Upper lobe of left lung (tissue), 6 donors: ENCODE data around the gene EBF3. TPM values are rescaled to one million over a fixed set of nuclear protein-coding genes. Genes with fewer than 3 reads are reported as not detected.

Experiments used
- ATAC-seq, 2 donors: fragments of 200-7000 bp; cut with Tn5 transposase; one replicate each; pipeline ENCODE4 v1.9.1; 2022; ENCODE audit warnings: mild to moderate bottlenecking in 2 of 2, moderate library complexity in 2 of 2; ENCODE audit not compliant: low FRiP score in 2 of 2
- DNase-seq, 2 donors: peaks; one replicate each; pipeline ENCODE4 v3.0.0-alpha.2; 2019 to 2020
- H3K27ac ChIP-seq, 4 donors: fragments of 200-600 bp; sonication (generic); one replicate each; pipeline ENCODE4 v1.5.1; 2016 to 2019
- H3K27me3 ChIP-seq, 4 donors: fragments of 200-600 bp; sonication (generic); one replicate each; pipeline ENCODE4 v1.5.1; 2017 to 2019
- H3K36me3 ChIP-seq, 4 donors: fragments of 200-600 bp; sonication (generic); one replicate each; pipeline ENCODE4 v1.5.1; 2016 to 2019
- H3K4me1 ChIP-seq, 4 donors: fragments of 200-600 bp; sonication (generic); one replicate each; pipeline ENCODE4 v1.5.1; 2018 to 2019
- H3K4me3 ChIP-seq, 4 donors: fragments of 200-600 bp; sonication (generic); one replicate each; pipeline ENCODE4 v1.5.1; 2017 to 2019; ENCODE audit warnings: mild to moderate bottlenecking in 2 of 4, moderate library complexity in 1 of 4
- H3K9me3 ChIP-seq, 4 donors: fragments of 200-600 bp; sonication (generic); one replicate each; pipeline ENCODE4 v1.5.1; 2018 to 2019
- EP300 ChIP-seq, 4 donors: sonication (generic); formaldehyde crosslinking; IDR thresholded peaks; one replicate each; pipeline ENCODE4 v1.5.1; 2017; ENCODE audit warnings: antibody characterized with exemption in 4 of 4, control low read depth in 2 of 4
- POLR2A ChIP-seq, 4 donors: fragments of 450-650 bp; IDR thresholded peaks; one replicate each; pipeline ENCODE4 v1.5.1; 2016 to 2017; ENCODE audit warnings: antibody characterized with exemption in 4 of 4, mild to moderate bottlenecking in 2 of 4
- POLR2AphosphoS5 ChIP-seq, 2 donors: sonication (generic); formaldehyde crosslinking; IDR thresholded peaks; one replicate each; pipeline ENCODE4 v1.5.1; 2017; ENCODE audit warnings: antibody characterized with exemption in 2 of 2
- WGBS, 2 donors: methylation state at CpG; one replicate each; pipeline ENCODE4 v1.1.5; 2017 to 2018; 5-methylcytosine and 5-hydroxymethylcytosine counted together
- total RNA-seq, 6 donors: library from RNA; depleted of rRNA in 4 of 6; stranded (reverse); fragments of >200 nt in 4 of 6; gene quantifications; one replicate each; pipeline versions ENCODE4 v1.1.0 to v1.2.1, GENCODE V29; 2016 to 2021
- TF ChIP-seq, protein P1 (sequence below), 6 experiments: fragments of 450-650 bp in 4 of 6; fragments of 200-600 bp in 2 of 6; sonication (generic) in 2 of 6; IDR thresholded peaks; one replicate each; pipeline ENCODE4 v1.5.1; 2016 to 2019; ENCODE audit warnings: antibody characterized with exemption in 6 of 6
- donor health status: DM: no; HTN: no; CAD: no; lungs with moderate emphysema.
- donor health status: DM: no; HTN: yes; CAD: no; lungs with severe emphysema.

EBF3 gene
- total RNA-seq, 6 donors from 2014 or later: 0.06 to 0.51 TPM; not detected in 4

DNA sequence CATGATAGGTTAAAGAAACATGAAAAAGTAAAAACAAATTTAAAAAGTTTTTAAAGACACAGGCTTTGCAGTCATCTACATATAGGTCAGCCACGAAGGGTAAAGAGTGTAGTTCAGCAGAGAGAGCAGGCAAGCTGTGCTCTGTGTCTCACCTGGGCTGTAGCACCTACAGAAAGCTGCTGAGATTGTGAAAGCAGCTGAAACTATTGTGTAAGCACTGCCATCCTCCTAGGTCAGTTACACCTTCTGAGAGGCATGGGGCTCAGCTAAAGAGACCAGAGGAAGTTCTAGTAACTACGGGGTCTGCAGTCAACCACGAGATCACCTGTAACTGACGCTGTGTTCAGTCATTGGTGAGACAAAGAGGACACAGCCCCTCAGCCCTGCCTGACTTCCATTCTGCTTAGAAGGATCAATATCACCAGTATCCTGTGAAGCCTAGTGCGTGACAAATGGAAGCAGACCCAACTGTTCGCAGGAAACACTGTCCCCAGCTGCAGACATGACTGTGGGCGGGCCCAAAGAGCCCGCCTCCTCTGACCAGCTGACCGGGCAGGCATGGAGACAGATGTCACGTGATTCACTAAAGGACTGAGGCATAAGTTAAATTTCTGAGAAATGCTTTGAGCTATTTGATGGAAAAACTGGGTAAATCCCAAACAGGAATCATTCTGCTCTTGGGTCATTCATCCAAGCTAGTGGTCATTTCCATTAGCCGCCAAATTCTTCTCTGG is 87.9 kb downstream of the EBF3 start:
- DNase-seq (no peak), ATAC-seq (no peak)
- no peak overlapping the region for H3K4me3 ChIP-seq
- no peaks in the 10 kb centered on the region for H3K27me3 ChIP-seq
- H3K27ac ChIP-seq: no peak overlapping the region
- no peak for TF ChIP-seq EP300 (IDR thresholded peaks at IDR 0.05)
- TF ChIP-seq, protein P1, sequence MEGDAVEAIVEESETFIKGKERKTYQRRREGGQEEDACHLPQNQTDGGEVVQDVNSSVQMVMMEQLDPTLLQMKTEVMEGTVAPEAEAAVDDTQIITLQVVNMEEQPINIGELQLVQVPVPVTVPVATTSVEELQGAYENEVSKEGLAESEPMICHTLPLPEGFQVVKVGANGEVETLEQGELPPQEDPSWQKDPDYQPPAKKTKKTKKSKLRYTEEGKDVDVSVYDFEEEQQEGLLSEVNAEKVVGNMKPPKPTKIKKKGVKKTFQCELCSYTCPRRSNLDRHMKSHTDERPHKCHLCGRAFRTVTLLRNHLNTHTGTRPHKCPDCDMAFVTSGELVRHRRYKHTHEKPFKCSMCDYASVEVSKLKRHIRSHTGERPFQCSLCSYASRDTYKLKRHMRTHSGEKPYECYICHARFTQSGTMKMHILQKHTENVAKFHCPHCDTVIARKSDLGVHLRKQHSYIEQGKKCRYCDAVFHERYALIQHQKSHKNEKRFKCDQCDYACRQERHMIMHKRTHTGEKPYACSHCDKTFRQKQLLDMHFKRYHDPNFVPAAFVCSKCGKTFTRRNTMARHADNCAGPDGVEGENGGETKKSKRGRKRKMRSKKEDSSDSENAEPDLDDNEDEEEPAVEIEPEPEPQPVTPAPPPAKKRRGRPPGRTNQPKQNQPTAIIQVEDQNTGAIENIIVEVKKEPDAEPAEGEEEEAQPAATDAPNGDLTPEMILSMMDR (IDR thresholded peaks at IDR 0.05): no peak
- TF ChIP-seq POLR2AphosphoS5 (IDR thresholded peaks at IDR 0.05): no peak
- TF ChIP-seq POLR2A (IDR thresholded peaks at IDR 0.05): no peak
- no peaks in the 10 kb centered on the region for H3K36me3 ChIP-seq
- H3K4me1 ChIP-seq: no peaks in the 10 kb centered on the region
- no peaks in the 10 kb centered on the region for H3K9me3 ChIP-seq
- 68 to 79% methylated on average over 11 of the region's 11 CpGs for WGBS, 2 donors

DNA sequence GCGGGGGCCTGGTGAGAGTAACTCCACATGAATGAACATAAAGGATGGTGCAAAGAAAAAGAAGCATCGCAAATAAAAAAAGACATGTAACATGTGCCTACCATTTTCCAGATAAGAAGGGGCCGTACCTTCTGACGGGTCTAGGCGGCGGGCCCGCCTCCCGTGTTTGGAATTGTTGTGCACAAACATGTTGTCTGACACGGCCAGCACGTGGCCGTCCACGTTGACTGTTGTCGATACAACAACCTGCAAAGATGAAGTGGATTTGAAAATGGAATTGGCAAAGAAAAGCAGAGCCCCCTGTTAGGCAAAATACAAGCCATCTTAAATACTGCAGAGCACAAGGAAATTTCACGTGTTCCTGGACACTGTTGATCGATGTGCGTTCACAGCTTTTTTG is 90.7 kb downstream of the EBF3 start:
- Histone ChIP-seq H3K9me3 (no peaks in the 10 kb centered on the region), H3K4me3 (no peak overlapping the region), H3K27ac (no peak overlapping the region), H3K27me3 (no peaks in the 10 kb centered on the region), H3K4me1 (no peaks in the 10 kb centered on the region), H3K36me3 (no peaks in the 10 kb centered on the region)
- ATAC-seq (no peak), DNase-seq (peak in 1 of 2 donors; percentile 56)
- no peak for TF ChIP-seq EP300 (IDR thresholded peaks at IDR 0.05)
- TF ChIP-seq POLR2A (IDR thresholded peaks at IDR 0.05): no peak
- TF ChIP-seq, protein P1 (IDR thresholded peaks at IDR 0.05): no peak
- no peak for TF ChIP-seq POLR2AphosphoS5 (IDR thresholded peaks at IDR 0.05)
- 90 to 92% methylated on average over 16 of the region's 16 CpGs for WGBS, 2 donors

DNA sequence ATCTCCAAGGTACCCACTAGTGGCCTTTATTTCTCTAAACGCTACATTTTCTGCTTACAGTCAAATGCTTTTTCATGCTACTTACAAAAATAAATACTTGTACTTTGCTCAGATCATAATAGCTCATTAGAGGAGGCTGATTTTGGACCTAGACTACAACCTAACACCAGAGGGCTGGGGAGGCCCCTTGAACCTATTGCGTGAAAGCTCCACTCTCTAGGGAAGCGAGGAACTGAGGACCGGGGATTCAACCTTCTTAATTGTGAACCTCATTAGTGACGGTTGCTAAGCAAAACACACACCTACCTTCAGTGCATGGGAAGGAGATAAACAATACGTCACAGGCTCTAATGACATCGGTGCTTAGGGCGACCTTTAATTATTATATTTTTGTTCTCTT is 92.1 kb downstream of the EBF3 start:
- Histone ChIP-seq H3K27me3 (no peaks in the 10 kb centered on the region), H3K4me1 (no peaks in the 10 kb centered on the region), H3K27ac (no peak overlapping the region), H3K36me3 (no peaks in the 10 kb centered on the region), H3K9me3 (no peaks in the 10 kb centered on the region), H3K4me3 (no peak overlapping the region)
- ATAC-seq: no peak
- WGBS, 2 donors: 78 to 80% methylated on average over 8 of the region's 8 CpGs
- DNase-seq: no peak
- TF ChIP-seq POLR2AphosphoS5 (IDR thresholded peaks at IDR 0.05) (no peak), POLR2A (IDR thresholded peaks at IDR 0.05) (no peak), EP300 (IDR thresholded peaks at IDR 0.05) (no peak)
- TF ChIP-seq, protein P1 (IDR thresholded peaks at IDR 0.05): no peak

DNA sequence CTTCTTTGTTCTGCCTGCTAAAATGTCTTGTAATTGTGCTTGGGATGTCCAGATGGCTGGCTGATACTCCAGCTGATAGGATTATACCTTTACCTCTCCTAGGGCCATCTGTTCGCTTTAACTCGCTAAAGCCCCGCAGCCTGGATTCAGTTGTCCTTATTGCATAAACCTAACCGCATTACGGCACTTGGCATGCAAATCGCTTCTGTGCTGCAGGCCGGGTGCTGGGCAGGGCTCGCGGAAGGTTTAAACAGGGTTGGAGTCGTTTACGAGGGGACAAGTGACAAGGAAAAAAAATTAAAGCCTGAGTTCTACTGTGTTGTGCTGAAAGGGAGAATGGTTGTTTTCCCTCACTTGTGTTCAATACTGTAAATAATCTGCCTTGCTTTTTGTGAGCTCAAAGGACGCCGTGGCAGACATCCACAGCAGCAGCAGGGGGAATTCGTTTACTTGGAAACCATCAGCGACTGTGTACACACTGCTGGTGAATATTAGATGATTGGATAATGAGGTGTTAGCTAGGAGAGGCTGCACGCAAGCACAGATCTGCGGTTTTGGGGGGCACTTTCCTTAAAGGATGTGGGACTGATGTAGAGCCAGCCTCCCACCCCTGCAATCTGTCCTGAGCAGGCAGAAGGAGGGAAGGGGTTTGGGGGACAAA is 93.0 kb downstream of the EBF3 start:
- Histone ChIP-seq H3K27me3 (no peaks in the 10 kb centered on the region), H3K36me3 (no peaks in the 10 kb centered on the region), H3K27ac (no peak overlapping the region), H3K4me1 (no peaks in the 10 kb centered on the region), H3K4me3 (no peak overlapping the region), H3K9me3 (no peaks in the 10 kb centered on the region)
- ATAC-seq (no peak), DNase-seq (no peak)
- TF ChIP-seq EP300 (IDR thresholded peaks at IDR 0.05) (no peak), POLR2AphosphoS5 (IDR thresholded peaks at IDR 0.05) (no peak), POLR2A (IDR thresholded peaks at IDR 0.05) (no peak)
- TF ChIP-seq, protein P1 (IDR thresholded peaks at IDR 0.05): no peak
- WGBS, 2 donors: 25 to 30% methylated on average over 17 of the region's 17 CpGs

DNA sequence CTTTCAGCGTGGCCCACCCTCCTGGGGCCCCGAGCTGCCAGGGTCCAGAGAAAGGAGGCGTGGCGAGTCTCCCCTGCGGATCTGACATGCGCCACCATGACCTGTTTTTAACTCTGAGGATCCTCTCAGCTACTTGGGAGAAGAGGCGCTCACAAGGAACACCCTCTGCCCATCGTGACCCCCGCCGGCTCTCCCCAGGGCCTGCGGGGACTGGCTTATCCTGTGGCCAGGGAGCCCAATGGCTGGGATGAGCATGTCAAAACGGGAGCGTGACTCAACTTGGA is 93.7 kb downstream of the EBF3 start:
- Histone ChIP-seq H3K27me3 (no peaks in the 10 kb centered on the region), H3K27ac (no peak overlapping the region), H3K36me3 (no peaks in the 10 kb centered on the region), H3K9me3 (no peaks in the 10 kb centered on the region), H3K4me1 (no peaks in the 10 kb centered on the region), H3K4me3 (no peak overlapping the region)
- no peak for TF ChIP-seq POLR2AphosphoS5 (IDR thresholded peaks at IDR 0.05)
- TF ChIP-seq, protein P1 (IDR thresholded peaks at IDR 0.05): no peak
- TF ChIP-seq POLR2A (IDR thresholded peaks at IDR 0.05): no peak
- TF ChIP-seq EP300 (IDR thresholded peaks at IDR 0.05): no peak
- no peak for DNase-seq
- WGBS, 2 donors: 91% methylated on average over 5 to 13 of the region's 13 CpGs
- ATAC-seq: no peak
